NT2/D1 (cell line): ENCODE measurements around the gene EML4.

Experiments used
- DNase-seq: peaks from one replicate; pipeline ENCODE4 v3.0.0-alpha.2; 2011; ENCODE audit warnings: low read depth, low spot score
- H3K27me3 ChIP-seq: 2 replicates; pipeline ENCODE4 v1.6.0; 2011; ENCODE audit warnings: mild to moderate bottlenecking; ENCODE audit not compliant: insufficient read length, insufficient read depth
- H3K36me3 ChIP-seq: 2 replicates; pipeline ENCODE4 v1.6.1; 2011; ENCODE audit warnings: mild to moderate bottlenecking, low read length, mixed read lengths; ENCODE audit not compliant: insufficient read depth, insufficient read length
- H3K4me1 ChIP-seq: 2 replicates; pipeline ENCODE4 v1.5.1; 2011; ENCODE audit not compliant: insufficient read depth, insufficient read length
- H3K4me3 ChIP-seq: 2 replicates; pipeline ENCODE4 v1.5.1; 2011; ENCODE audit warnings: low read depth; ENCODE audit not compliant: insufficient read length
- H3K9ac ChIP-seq: 2 replicates; pipeline ENCODE4 v1.6.0; 2011; ENCODE audit warnings: low read depth; ENCODE audit not compliant: insufficient read length
- H3K9me3 ChIP-seq: 2 replicates; pipeline ENCODE4 v1.5.1; 2011; ENCODE audit warnings: mild to moderate bottlenecking, low read length; ENCODE audit not compliant: insufficient read depth
- SUZ12 ChIP-seq: IDR thresholded peaks from 2 replicates; pipeline ENCODE4 v1.6.1; 2011; ENCODE audit not compliant: insufficient read length, insufficient read depth; ENCODE audit errors: extremely low read depth
- YY1 ChIP-seq: IDR thresholded peaks from 2 replicates; pipeline ENCODE4 v1.6.1; 2011; ENCODE audit not compliant: insufficient read length, insufficient read depth
- ZNF274 ChIP-seq: IDR thresholded peaks from 2 replicates; pipeline ENCODE4 v1.6.1; 2011; ENCODE audit warnings: mild to moderate bottlenecking, low read depth, low read length

EML4 gene

GRCh38 chr2:42336361-42336965 is 167.3 kb downstream of the EML4 start:
- no peak overlapping the region for H3K4me3 ChIP-seq
- TF ChIP-seq YY1, result no peak
- TF ChIP-seq SUZ12, result no peak
- TF ChIP-seq ZNF274, result no peak
- no peaks in the 10 kb centered on the region for H3K27me3 ChIP-seq
- DNase-seq, result no peak
- H3K9me3 ChIP-seq, result no peaks in the 10 kb centered on the region
- peaks cover 69% of the 10 kb centered on the region for H3K36me3 ChIP-seq
- no peak overlapping the region for H3K9ac ChIP-seq
- no peaks in the 10 kb centered on the region for H3K4me1 ChIP-seq

GRCh38 chr2:42337356-42337820 is 168.2 kb downstream of the EML4 start:
- Histone ChIP-seq H3K36me3 (peaks cover 62% of the 10 kb centered on the region), H3K4me1 (no peaks in the 10 kb centered on the region), H3K27me3 (no peaks in the 10 kb centered on the region), H3K9ac (no peak overlapping the region), H3K9me3 (no peaks in the 10 kb centered on the region), H3K4me3 (no peak overlapping the region)
- no peak for DNase-seq
- TF ChIP-seq ZNF274 (no peak), YY1 (no peak), SUZ12 (no peak)

GRCh38 chr2:42337846-42338566 is 168.9 kb downstream of the EML4 start:
- peaks cover 56% of the 10 kb centered on the region for H3K36me3 ChIP-seq
- TF ChIP-seq ZNF274 (no peak), YY1 (no peak), SUZ12 (no peak)
- DNase-seq, result no peak

GRCh38 chr2:42338567-42339190 is 169.5 kb downstream of the EML4 start:
- peaks cover 3% of the 10 kb centered on the region for H3K4me1 ChIP-seq
- H3K4me3 ChIP-seq, result no peak overlapping the region
- no peak for DNase-seq
- H3K36me3 ChIP-seq, result peaks cover 51% of the 10 kb centered on the region
- no peak for TF ChIP-seq SUZ12
- TF ChIP-seq YY1, result no peak
- no peak for TF ChIP-seq ZNF274
- no peaks in the 10 kb centered on the region for H3K9me3 ChIP-seq
- H3K27me3 ChIP-seq, result no peaks in the 10 kb centered on the region
- no peak overlapping the region for H3K9ac ChIP-seq

More at GRCh38 chr2:42337846-42338566, 168.9 kb downstream of the EML4 start:
- Histone ChIP-seq H3K4me3 (no peak overlapping the region), H3K4me1 (peaks cover 3% of the 10 kb centered on the region), H3K27me3 (no peaks in the 10 kb centered on the region), H3K9ac (no peak overlapping the region), H3K9me3 (no peaks in the 10 kb centered on the region)

GRCh38 chr2:42339191-42339912 is 170.2 kb downstream of the EML4 start:
- no peak for DNase-seq
- no peak for TF ChIP-seq SUZ12
- no peak for TF ChIP-seq ZNF274
- TF ChIP-seq YY1, result no peak
- H3K4me3 ChIP-seq, result no peak overlapping the region
- peaks cover 3% of the 10 kb centered on the region for H3K4me1 ChIP-seq
- no peaks in the 10 kb centered on the region for H3K9me3 ChIP-seq
- H3K27me3 ChIP-seq, result no peaks in the 10 kb centered on the region
- no peak overlapping the region for H3K9ac ChIP-seq
- H3K36me3 ChIP-seq, result peaks cover 50% of the 10 kb centered on the region

- Histone ChIP-seq H3K9me3 (no peaks in the 10 kb centered on the region), H3K9ac (no peak overlapping the region), H3K4me3 (no peak overlapping the region), H3K36me3 (peaks cover 49% of the 10 kb centered on the region), H3K27me3 (no peaks in the 10 kb centered on the region), H3K4me1 (peaks cover 3% of the 10 kb centered on the region)
- TF ChIP-seq ZNF274 (no peak), YY1 (no peak), SUZ12 (no peak)
- no peak for DNase-seq
Observed at GRCh38 chr2:42340045-42340937, 171.1 kb downstream of the EML4 start.
